ENCODE data around the gene ELP4.

ELP4 gene

DNA sequence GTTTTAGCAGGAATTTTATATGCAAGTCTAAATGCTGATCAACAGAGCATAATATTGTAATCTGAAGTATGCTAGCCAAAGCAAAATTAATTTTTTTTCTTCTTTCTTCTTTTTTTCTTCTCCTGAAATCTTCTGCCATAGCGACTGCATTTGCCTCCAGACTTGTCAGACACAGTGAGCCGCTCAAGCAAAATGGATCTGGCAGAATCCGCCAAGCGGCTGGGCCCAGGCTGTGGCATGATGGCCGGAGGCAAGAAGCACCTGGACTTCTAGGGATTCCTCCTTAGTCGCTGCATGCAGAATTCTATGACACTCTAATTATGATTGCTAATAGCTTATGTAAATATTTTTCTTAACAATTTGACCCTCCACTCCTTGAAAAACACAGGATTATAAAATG is 273.7 kb downstream of the ELP4 start:
- DNase-seq, result no peak

DNA sequence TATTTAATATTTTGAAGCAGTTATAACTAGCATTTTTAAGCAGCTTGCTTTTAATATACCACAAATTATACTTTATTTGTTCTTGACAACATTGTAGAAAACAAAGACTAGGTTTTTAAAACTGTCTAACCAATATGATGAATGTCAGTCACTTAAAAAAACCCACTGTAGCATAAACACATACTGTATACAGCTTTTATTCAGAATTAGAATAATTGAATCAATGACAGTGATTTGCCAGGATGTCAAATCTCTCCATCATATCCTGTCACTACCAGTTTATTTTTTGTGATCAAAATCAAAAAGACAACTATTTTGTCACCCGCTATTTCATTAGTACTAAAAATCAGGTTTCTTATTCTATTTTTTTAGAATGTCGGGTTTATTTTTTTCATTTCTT is 275.0 kb downstream of the ELP4 start:
- DNase-seq, result no peak

DNA sequence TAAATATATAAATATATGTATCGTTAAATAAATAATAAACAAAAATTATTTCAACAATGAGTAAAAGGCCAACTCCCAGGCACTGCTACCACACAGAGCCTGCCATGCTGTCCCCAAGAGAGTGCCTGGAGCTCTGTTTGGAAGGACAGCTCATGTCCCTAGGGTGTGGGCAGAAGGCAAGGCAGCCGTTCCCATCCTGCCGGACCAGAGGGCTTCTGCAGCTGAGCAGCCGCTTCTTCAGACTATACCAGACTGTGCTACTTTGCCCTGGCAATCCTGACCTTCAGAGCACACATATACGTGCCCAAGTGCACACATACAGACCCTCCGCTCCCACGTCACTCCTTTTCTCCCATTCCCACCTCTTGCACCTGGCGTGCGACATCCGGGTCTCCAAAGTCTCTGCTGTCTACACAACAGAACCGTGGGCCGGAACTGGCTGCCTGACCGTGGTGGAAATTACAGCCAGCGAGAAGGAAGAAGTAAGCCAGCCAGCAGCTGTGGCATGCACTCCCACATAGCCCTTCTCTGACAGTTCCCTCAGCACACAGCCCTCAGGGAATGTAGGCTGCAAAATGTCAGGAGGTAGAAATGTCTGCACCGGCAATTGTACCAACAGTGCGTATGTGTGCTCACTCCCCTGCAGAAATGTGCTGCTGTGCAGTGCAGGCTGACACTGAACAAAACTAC is 277.6 kb downstream of the ELP4 start:
- no peak for DNase-seq

DNA sequence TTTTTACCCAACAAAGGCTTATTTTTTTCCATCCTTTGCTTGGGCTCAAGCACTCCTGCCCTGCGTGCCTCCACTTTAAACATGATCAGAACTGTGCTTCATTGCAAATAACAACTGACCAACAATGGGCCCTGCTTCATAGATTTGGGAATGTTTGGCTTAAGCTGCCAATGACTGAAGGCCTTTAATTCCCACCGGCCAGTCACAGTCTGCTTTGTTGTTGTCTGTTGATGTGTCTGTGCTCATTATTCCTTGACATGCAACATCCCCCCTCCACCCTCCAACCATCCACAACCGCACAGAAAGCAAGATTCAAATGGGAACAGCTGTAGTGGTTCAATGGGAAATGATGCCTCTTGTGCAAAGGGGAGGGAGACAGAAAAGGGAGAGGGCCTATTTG is 278.5 kb downstream of the ELP4 start:
- DNase-seq, result no peak

DNA sequence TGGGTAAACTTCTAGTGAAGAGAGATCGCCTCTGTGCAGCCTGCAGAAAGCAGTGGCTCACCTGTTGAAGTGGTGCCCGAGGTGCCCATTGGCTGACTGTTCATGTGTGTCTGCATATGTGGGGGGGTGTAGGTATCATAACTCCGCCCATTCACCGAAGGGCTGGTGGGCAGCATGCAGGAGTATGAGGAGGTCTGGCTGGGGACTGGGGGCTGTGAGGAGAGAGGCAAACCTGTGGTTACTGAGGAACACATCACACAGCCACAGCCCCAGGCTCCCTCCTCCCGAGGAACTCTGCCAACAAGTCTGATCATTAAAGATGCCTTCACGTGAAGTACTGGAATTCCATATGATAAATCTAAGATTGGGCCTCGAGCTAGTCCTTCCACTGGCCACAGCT is 281.1 kb downstream of the ELP4 start:
- no peak for DNase-seq

DNA sequence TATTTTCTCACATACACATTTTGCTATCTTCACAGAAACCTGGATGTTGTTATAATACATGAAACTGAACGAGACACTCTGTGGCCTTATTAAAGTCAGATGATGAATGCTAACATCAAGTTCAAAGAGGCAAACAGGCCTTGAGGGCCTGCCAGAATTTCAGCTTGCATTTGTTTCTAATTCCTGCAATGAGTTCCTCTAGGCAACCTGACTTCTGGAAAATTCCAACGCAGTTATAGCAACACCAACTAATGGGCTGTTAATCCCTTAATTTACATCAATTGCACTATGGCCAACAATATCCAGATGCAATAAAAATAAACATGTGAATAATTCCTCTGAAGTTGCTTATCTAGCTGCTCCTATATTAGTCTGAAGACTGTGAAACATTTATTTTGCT is 282.5 kb downstream of the ELP4 start:
- no peak for DNase-seq

DNA sequence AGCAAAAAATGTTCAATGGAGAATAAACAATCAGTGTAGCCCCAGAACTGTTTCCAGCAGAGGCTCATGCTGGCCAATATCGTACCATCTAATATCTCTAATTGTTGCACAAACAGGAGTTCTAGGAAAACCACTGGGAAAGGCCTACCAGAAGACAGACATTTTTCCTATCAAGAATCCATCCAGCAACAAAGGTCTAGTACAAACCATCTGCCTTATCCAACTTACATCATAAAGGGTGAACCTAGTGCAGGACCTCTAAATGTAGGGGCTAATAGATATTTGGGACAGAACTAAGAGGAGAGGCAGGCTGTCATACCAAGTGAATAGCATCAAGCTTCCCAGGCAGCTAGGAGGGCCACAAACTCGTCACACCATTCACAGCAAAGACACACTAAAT is 282.9 kb downstream of the ELP4 start:
- no peak for DNase-seq

DNA sequence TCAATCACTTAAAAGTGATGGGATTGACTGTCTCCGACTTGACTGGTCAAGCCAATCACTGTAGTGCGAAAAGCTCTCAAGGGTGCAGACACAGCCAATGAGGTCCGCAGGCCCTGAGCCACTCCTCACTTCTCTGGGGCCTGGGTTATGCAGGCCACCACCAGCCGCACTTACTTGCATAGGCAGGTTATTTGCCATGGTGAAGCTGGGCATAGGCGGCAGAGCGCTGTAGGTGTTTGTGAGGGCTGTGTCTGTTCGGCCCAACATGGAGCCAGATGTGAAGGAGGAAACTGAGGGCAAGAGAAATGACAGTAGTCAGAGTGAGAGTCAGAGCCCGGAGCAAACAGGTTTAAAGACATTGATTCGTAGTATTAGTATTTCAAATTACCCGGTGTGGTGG is 283.7 kb downstream of the ELP4 start:
- no peak for DNase-seq

DNA sequence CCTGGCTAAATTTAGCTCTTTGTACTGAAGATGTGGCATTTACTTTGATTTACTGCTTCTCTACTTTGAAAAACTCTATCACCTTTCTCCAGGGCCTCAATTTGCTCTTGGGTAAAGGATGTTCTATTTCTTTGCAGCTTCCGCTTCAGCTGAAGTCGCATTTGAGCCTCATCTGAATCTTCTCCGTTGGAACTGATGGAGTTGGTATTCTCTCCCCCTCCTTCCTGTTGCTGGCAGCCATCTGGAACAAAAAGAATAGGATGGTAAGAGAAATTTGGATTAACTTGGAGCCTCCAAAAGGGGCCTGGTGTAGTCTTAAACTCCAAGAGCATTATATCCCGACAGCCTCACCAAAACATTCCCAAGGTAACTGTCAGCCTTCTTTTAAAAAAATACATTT is 285.0 kb downstream of the ELP4 start:
- DNase-seq, result no peak

DNA sequence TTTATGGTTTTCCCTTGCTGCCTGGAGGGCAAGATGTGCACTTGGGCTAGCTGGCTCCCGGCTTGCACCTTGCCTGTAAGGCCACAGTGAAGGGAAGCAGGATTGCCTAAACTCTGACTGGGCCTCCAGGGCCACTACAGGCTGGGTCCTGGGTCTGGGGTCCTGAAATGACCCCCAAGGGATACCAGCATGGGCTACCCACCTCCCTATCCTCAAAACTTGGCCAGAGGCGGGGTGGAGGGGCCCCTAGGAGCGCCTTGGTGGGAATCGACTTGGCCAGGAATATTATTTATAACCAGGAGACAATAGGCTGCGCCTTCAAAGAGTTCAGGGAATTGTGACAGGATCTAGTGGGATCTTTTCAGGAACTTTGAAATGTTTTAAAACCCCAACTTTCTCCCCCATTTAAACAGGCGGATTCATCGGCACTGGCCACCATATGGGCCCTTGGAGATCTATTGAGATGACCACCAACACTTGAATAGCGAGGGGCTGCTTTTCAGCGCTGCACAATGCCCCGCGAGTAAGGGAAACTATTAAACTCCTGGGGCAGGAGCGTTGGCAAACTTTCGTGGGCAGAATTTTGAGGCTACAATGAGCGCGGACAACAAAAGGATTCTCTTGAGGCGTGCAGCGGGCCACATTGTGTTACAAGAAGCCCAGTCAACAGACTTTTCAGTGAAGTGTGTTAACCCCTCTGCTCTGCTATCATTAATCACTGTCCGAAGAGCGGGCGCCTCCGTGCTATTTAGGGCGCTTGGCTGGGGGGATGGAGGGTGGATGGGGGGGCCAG is 286.3 kb downstream of the ELP4 start:
- DNase-seq, result no peak

DNA sequence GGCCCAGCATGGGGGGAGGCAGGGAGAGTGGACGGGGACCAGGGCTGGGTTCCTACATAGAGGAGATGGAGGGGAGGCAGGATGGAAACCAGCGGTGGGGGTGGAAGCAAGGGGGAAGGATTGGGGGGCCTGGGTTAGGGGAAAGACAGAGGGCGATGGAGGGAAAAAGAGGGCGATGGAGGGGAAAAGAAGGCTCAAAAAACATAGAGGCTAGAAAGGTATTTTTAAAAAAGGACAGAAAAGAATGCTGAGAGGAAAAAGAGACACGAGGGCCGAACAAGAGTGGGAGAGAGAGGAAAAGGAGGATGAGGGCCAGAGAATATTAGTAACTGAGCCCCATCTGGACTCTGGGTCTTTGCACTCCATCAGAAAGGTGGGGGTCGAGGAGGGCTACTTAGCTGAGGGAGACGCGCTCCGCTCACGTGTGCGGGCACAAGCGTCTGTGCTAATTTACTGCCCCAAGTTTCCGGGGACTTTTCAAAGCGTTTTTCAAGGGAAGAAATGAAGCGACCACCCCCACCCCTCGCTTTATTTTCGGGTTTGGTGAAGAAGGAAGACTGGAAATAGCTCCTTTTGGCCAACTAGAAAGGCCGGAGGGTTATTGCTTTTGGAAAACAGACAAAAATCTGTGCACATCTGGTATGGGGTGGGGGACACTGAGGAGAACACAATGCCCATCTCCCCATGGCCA is 287.1 kb downstream of the ELP4 start:
- DNase-seq, result no peak

DNA sequence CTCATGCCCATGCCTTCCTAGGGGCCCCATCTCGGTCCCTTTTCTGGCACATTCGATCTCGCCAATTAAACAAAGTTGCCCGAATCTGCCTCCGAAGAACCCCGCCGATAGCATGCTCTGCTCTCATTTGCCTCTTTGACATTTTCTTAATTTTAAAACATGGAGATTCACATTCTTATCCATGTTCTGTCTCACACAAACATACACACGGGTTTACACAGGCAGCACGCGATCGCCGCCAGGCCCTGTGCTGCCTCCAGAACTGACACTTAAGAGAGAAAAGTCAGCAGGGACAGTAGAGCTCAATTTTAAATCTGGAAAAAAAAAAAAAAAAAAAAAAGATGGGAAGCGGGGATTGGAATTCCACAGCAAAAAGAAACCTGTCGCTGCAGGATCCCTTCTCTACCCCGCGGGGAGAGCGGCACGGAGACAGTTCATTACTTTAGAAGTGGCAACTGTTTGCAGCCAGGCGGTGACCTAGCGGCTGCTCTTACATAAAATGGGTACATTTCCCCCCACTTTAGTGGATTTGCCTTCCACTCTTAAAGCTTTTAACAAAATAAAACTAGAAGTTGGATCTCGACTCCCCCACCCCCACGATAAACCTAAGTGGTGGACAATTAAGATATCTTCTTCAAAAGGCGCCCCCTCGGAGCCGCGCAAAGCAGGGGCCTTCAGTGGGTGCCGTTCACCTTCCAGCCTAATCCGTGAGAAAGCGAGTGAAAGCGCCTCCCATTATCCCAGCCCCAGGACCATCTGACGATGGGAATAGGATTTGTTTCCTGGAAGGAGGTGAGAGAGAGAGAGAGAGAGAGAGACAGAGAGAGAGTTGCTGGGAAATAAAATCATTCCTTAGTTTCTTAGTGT is 287.9 kb downstream of the ELP4 start:
- no peak for DNase-seq

DNA sequence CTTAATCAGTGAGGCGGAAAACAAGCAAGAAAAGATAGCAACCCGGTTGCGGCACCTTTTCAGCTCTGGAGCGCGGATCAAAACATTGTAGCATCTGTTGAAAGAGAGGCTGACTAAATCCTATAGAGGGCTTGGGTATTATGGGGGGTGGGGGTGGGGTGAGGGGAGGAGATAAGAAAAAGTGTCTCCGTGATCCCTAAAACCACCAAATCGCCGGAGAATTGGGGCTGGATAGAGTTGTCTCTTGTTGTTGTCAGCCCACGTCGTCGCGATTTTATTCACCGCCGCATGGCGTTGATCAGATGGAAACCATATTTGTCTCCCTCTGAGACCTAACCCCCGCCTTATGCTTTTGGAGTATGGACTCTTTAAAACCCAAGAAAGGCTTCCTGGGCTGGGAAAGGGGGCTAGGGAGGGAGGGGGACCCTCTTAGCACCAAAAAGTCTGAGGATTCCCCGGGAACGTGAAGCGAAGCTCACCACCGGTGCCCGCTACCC is 288.5 kb downstream of the ELP4 start:
- no peak for DNase-seq

DNA sequence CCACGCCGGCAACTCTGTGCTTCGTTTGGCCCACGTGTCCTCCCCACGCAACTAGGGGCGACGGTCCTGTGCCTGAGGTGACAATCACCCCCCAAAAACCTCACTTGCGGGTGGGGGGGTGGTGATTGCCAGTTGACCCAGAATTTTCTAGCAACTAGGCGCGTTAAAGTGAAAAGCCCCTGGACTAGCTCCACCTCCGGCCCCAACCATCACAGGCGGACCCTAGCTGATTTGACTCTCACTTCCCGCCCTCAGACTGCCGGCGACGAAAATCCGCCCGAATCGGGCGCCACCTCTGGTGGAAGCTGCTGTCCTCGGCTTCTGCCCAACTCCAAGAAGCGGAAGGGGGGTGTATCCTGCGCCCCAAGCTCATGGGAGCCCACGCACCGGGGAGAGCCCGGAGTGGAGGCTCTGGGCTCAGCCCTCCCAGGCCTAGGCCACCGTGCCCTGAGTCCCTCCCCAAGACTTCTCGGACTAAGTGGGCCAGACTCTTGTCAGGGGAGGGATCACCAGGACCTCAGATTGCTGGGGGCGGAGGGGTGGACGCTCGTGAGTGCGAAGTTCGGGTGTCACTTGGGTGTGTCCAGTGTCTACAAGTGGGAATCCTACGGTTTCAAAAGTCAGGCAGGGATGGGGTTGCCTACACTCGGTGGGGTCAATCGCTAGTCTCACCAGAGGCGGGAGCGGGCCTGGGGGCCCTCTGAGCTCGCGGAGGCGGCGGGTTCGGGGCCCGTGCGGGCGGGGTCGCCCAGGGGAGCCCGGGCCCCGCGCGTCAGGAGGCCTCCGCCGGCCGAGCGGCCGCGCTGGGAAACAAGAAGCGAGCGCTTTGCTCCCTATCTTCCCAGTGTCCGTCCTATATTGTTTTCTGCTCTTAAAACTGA is 289.2 kb downstream of the ELP4 start:
- DNase-seq, result no peak

DNA sequence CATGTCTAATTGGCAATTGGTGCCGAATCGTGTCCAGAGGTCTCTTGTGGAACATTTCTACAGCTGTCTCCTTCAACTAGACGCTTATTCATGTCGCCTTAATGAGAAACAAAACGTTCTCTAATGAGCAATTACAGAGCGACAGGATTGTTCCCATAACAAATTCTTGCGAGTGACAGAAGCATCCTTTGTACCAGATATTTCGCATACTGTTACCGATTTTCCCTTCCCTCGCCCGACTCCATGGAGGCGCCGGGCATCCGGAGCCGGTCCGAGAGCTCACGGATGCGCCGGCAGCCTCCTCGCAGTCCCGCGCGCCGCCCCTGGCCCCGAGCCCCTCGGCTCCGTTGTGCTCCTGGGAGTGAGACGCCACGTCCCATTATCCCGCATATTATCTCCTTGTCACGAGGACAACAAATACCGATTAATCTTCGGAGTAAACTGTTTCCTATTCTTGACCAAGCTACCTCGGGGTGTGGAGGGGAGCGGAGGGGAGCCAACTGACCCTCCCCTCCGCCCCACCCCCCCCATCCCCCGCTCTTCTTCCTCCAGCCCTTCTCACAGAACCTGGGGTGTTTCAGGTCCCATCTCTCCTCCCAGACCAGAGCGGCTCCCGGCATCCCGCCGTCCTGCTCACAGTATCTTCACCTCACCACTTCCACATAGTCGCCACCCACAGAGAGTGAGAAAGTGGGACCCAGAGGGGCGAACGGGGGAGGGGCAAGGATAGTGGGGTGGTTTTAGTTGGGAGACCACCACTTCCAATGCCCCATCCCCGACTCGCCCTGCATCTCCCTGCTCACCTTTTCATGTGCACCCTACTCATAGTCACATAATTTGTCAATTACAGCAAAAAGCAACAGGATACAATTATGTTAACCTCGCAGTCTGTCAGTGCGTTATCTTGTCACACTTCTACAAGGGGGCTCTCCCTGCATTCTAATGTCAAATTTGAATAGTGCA is 290.1 kb downstream of the ELP4 start:
- DNase-seq, result no peak

DNA sequence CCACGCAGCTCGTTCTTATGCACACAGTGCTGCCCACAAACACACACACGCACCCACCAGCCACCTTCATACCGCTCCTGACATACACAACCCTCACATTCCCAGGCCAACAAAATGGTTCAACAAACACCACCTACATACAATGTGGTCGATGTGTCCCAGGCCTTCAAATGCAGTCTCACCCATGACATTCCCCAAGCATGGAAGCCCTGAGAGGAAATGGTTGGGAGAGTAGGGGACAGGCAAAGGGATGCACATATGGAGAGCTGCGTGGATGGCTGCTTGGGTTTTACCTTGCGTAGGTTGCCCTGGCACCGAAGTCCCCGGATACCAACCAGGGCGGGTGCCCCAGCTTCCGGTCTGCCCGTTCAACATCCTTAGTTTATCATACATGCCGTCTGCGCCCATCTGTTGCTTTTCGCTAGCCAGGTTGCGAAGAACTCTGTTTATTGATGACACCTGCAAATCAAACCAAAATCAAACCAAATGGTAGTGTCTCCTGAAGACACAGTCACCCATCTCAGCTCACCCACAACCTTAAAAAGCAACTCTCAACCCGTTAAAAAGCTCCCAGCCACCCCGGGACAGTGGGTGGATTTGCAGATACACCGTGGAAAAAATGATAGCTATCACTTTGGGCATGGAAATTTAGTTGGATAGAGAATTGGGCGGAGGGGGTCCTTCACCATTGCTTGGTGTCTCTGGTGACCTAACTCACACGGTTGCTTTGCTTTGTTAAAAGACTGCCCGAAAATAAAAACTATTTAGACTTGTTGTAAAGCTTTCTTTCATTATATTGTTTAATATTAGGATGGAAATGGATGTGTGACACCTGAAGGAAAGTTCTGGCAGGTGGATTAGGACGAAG is 291.1 kb downstream of the ELP4 start:
- DNase-seq, result no peak

DNA sequence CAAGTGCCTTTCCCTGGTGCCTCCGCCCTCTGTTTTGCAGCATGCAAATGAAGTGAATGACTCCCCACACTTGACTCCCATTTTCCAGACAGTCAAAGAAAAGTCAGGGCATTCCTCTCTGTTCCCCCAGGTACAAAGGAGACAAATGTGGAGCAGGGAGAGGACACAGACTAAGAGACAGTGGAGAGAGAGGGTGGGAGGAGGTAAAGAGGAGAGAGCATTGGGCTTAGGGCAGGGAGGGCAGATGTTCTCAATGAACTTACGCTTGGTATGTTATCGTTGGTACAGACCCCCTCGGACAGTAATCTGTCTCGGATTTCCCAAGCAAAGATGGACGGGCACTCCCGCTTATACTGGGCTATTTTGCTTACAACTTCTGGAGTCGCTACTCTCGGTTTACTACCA is 291.7 kb downstream of the ELP4 start:
- no peak for DNase-seq

DNA sequence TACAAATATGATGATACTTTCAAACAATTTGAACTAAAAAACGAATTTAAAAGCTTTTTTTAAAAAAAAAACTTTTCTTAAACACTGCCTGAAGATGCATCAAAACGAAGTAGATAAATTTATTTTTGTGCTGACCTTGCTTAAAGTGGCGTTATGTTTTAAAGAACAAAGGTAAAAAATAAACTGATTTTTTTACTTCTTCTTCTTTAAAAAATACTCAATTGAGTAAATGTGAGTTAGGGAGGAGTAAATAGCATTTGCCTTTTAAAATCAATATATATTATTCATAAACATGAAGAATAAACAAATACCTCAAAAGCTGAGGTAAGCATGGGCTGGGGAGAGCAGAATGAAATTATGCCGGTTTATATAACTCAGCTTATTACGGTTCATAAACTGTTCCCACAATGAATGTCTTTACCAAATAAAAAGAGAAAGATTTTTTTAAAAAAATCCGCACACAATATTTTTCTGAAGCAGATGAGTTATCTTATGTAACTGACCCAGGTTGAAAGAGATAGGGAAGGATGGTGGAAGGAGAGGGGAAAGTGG is 292.5 kb downstream of the ELP4 start:
- DNase-seq, result no peak

DNA sequence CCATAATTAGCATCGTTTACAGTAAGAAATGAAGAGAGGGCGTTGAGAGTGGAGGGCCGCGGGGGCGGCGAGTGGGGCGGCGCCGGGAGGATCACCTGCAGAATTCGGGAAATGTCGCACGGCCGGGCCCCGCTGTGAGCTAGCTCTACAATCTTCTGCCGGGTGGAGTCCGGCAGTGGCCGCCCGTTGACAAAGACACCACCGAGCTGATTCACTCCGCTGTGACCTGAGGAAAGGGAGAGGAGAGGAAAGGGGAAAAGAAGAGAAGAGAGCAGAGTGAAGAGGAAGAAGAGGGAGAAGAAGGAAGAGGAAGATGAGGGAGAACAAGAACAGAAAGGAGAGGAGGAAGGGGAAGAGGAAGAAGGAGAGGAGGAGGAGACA is 293.0 kb downstream of the ELP4 start:
- no peak for DNase-seq

All from DMS153 (cell line).